ENCODE data around the gene SPACDR.

DNA sequence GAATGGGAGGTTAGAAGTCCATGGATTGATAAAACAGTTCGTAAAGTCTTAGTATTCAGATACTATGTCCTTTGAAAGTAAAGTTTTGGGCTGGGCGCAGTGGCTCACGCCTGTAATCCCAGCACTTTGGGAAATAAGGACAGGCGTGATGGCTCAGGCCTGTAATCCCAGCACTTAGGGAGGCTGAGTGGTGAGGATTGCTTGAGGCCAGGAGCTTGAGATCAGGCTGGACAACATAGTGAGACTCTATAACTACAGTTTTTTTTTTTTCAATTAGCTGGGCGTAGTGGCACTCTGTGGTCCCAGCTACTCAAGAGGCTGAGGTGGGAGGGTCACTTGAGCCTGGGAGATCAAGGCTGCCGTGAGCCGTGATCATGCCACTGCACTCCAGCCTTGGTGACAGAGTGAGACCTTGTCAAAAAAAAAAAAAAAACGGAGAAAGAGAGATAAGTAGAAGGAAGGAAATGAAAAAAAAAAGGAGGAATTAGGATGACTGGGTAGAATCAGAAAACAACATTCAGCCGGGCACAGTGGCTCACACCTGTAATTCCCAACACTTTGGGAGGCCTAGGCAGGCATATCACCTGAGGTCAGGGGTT, 49.3 kb upstream of the SPACDR start:
- TF ChIP-seq, protein P1, sequence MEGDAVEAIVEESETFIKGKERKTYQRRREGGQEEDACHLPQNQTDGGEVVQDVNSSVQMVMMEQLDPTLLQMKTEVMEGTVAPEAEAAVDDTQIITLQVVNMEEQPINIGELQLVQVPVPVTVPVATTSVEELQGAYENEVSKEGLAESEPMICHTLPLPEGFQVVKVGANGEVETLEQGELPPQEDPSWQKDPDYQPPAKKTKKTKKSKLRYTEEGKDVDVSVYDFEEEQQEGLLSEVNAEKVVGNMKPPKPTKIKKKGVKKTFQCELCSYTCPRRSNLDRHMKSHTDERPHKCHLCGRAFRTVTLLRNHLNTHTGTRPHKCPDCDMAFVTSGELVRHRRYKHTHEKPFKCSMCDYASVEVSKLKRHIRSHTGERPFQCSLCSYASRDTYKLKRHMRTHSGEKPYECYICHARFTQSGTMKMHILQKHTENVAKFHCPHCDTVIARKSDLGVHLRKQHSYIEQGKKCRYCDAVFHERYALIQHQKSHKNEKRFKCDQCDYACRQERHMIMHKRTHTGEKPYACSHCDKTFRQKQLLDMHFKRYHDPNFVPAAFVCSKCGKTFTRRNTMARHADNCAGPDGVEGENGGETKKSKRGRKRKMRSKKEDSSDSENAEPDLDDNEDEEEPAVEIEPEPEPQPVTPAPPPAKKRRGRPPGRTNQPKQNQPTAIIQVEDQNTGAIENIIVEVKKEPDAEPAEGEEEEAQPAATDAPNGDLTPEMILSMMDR (IDR thresholded peaks at IDR 0.05; ENCODE audit: insufficient read depth, low read depth, low read length), result no peak
- no peak for TF ChIP-seq EZH2 (IDR thresholded peaks at IDR 0.05; ENCODE audit: insufficient read depth, low read length)
